ENCODE results near the gene DNAJC16.
A peak's percentile ranks its signal among the peaks of the same experiment; 100 is the strongest.
"Not testable (repeated sequence)": the region's sequence is repeated elsewhere in the genome, so short reads cannot be mapped to it uniquely, and the experiment has no call there.

Gene DNAJC16

GRCh38 chr1:15508700-15509487 lies 17.8 kb upstream of the DNAJC16 start:
- no peak for DNase-seq

DNA sequence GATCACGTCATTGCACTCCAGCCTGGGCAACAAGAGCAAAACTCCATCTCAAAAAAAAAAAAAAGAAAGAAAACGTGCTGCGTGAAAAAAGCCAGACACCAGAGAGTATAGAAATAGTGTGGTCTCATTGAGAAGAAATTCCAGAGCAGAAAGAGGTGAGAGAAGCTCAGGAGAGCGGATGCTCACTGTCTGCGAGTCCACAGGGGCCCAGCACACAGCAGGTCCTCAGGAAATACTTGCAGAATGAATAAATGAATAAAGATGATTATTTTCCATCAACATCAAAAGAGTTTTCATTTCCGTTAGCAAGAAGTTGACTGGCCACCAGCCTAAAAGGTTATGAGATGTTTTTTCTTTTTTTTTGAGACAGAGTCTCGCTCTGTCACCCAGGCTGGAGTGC lies 17.1 kb upstream of the DNAJC16 start:
- DNase-seq = no peak

DNA sequence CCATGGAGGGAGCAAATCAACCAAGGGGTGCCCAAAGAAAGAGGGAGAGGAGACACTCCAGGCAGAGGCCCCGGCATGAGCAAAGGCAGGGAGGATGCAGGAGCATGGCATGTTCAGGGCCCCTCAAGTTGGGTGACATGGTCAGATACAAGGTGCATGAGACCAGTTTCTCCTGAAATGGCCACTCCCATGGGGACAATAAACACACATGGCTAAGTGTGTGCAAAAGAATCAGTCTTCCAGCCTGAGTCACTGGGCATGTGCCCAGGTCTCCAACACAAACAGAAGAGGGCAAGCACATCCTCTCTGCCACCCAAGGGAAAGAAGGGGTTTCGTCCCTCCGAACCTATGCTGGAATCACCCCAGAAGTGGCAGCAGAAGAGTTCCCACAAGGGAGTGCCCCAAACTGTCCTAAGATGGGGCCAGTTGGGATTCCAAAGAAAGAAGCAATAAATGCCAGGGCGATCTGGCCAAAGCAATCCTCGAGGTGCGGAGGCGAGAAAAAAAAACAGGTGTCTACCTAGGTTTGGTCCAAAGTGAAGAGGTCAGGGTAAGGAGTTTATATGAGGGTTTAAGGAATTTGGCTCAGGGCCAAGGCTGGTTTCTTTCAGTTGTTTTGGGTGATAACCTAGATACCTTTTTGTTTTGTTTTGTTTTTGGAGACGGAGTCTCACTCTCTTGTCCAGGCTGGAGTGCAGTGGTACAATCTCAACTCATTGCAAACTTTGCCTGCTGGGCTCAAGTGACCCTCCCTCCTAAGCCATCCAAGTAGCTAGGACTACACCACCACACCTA lies 15.8 kb upstream of the DNAJC16 start:
- no peak for DNase-seq

GRCh38 chr1:15513192-15513591 lies 13.5 kb upstream of the DNAJC16 start:
- peak in 1 of 3 experiments; percentile 3 for DNase-seq

DNA sequence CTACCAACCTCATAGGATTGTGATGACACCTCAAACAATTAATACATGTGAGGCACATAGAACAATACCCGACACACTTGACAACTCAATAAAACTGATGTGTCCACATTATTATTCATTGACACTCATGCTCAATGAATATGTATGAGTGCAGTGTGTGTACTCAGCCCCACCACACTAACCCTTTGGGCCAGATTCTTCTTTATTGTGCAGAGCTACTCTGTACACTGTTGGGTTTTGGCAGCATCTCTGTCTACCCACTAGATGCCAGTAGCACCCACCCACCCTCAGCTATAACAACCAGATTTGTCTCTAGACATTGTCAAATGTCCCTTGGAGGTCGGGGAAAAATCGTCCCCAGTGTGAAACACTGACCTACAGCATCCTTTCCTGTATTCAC lies 12.7 kb upstream of the DNAJC16 start:
- no peak for DNase-seq

DNA sequence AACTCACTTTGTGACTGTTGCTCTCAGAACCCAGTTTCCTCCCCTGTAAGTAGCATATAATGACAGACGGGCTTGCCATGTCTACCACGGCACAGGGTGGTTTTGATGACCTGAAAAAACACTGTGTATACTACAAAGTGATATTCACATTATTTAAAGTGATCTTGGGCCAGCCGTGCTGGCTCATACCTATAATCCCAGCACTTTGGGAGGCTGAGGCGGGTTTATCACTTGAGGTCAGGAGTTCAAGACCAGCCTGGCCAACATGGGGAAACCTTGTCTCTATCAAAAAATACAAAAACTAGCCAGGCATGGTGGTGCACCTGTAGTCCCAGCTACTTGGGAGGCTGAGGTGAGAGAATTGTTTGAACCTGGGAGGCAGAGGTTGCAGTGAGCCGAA lies 12.1 kb upstream of the DNAJC16 start:
- not testable (repeated sequence) for DNase-seq

GRCh38 chr1:15515022-15515663 lies 11.5 kb upstream of the DNAJC16 start:
- no peak for DNase-seq

DNA sequence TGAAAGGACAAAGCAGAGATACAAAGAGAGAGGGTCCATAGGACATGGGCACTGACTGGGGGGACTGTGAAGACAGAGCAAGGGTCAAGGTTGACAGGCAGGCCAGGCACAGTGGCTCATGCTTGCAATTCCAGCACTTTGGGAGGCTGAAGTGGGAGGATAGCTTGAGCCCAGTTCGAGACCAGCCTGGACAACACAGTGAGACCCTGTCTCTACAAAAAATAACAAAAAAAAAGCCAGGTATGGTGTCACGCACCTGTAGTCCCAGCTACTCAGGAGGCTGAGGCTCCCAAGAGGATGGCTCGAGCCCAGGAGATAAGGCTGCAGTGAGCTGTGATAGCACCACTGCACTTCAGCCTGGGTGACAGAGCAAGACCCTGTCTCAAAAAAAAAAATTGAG lies 7.0 kb upstream of the DNAJC16 start:
- no peak for DNase-seq

DNA sequence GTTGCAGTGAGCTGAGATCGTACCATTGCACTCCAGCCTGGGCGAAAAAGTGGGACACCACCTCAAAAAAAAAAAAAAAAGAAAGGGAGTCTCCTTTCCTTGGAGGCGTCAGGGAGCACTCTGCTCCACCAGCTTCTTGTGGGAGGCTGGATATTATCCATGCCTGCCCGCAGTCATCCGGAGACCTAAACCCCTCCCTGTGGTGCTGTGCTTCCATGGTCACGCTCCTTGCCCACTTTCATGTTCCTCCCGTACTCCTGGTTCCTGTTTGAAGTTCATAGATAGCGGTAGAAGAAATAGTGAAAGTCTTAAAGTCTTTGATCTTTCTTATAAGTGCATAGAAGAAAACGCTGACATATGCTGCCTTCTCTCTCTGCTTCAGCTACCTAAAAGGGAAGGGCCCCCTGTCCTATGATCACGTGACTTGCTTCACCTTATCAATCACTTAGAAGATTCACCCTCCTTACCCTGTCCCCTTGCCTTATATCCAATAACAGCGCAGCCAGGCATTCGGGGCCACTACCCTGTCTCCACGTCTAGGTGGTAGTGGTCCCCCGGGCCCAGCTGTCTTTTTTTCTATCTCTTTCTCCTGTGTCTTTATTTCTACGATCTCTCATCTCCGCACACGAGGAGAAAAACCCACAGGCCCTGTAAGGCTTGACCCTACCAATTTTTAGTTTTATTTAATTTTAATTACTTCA lies 5.3 kb upstream of the DNAJC16 start:
- DNase-seq = not testable (repeated sequence)

- DNase-seq = no peak
Measured at GRCh38 chr1:15522551-15522950, 4.1 kb upstream of the DNAJC16 start.

GRCh38 chr1:15523104-15524020 lies 3.3 kb upstream of the DNAJC16 start:
- peak in 1 of 3 experiments; percentile 56 for DNase-seq

DNA sequence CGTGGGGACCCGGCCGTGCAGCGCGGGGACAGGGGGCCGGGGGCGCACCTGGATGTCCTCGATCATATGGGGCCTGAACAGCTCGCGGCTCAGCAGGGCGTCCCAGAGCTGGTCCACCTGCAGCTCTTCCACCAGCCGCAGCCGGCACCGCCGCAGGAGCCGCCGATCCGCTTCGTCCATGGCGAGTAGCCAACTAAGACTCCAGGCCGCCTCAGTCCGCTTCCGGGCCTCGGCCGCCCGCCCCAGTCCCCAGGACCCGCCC lies 2.7 kb upstream of the DNAJC16 start, which contains the start of gene CASP9:
Gene CASP9 (minus strand): TSS at position 195 of the 262 bp plus-strand sequence. CDS start 15 bp downstream, at position 180.
- no peak for DNase-seq

DNA sequence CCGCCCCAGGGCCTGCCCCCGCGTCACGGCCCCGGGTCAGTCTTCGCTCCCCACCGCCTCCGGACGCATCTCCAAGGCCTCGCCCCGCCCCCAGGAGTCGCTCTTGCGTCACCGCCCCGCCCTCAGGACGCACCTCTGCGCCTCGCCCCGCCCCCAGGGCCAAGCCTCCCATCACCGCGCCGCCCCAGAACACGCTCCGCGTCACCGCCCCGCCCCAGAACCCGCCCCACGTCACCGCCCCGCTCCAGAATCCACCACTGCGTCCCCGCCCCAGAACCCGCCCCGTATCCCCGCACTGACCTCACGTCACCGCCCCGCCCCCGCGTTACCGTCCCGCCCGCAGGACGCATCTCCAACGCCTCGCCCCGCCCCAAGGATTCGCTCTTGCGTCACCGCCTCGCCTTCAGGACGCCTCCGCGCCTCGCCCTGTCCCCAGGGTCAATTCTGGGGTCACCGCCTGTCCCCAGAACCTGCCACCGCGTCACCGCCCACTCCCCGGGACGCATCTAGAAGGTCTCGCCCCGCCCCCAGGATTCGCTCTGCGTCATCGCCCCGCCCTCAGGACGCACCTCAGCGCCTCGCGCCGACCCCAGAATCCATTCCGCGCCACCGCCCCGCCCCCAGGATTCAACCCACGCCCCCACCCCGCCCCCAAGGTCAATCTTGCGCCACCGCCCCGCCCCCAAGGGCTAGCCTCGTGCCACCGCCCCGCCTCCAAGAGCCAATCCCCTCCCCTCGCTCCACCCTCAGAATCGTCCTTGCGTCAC lies 2.2 kb upstream of the DNAJC16 start:
- DNase-seq = peak; percentile 98 to 99 (median 99)

- DNase-seq = peak; percentile 40 to 66 (median 60)
Measured at GRCh38 chr1:15525050-15526020, 1.3 kb upstream of the DNAJC16 start.

DNA sequence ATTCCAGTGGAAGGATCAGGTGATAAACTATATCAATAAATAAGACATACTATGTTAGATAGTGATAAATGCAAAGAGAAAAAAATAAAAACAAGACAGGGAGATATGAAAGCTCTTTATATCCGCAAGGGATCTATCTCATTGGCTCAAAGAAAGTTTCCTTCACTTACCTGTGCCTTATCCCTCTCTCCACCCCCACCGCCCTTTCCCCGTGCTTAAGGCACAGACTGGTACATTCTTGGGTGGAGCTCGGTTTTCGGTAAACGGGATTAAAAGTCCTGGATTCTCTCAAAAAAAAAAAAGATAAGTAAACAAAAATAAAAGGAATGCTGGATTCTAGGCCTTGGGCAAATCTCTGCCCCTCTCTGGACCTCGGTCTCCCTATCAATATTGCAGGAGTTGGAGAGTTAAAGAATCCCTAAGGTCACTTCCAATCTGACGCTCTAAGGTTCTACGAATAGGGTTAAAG lies 593 bp upstream of the DNAJC16 start:
- DNase-seq = no peak

DNA sequence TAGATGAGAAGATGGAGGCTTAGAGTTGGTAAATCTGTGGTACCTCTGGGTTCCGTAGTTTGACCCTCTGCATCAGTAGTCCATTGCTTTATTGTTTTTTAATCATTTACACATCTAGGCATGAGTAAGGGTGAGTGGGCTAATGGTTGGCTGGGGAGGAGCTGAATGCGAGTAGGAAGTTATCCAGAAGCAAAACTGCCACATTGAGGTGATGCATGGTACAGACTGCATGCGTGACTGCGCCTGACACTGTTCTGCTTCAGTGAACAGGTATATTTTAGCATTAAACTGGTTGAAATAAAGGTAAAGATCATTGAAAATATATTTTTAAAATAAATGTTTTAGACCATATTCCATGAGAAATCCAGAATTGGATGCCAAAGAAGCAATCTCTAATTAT lies 4.4 kb downstream of the DNAJC16 start:
- DNase-seq = no peak

GRCh38 chr1:15531682-15532081 lies 5.0 kb downstream of the DNAJC16 start:
- no peak for DNase-seq

DNA sequence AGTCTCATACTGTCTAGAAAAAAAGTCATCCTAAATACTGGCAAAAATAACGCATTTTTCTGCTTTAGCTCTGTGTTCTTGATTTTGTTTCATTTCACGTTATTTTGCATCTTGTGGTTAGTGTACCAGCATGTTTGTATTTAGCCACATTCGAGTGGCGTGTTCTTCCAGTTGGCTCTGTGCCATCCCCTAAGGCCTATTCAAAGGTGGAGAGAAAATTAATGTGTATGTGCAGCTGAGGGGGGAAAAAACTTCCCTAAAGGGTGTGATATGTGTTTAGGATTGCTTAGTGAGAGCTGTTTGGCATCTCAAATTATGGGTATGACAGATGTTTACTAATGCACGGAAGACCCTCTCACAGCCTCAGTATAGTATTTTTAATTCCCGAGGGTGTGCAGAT lies 12.1 kb downstream of the DNAJC16 start:
- DNase-seq = peak in 2 of 3 experiments; percentile 61 to 91

DNA sequence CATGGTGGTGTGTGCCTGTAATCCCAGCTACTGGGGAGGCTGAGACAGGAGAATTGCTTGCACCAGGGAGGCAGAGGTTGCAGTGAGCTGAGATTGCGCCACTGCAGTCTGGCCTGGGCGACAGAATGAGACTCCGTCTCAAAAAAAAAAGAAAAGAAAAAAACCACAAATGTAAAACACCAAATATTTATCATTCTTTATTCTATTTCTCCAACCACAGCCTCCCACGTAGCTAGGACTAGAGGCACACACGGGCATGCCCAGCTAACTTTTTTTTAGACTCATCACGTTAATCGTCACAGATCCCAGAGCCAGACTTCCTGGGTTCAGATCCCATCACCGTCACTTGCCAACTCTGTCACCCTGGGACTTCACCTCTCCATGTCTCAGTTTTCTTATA lies 13.5 kb downstream of the DNAJC16 start:
- no peak for DNase-seq

Measured in NCI-H1417 (cell line).